ENCODE measurements around the gene SND1. TPM values are rescaled to one million over a fixed set of nuclear protein-coding genes. Genes with fewer than 3 reads are reported as not detected.

SND1 gene
- total and polyA plus RNA-seq, 2 donors (not counting 1 experiment from before 2014, with no cell fraction given): 44.4 to 165 TPM

- Histone ChIP-seq H3K27me3 (replicated peaks in 1 of 4; ENCODE audit: control extremely low read depth in 1 of 4, control insufficient read depth in 3 of 4, insufficient read depth in 4 of 4, low read length in 3 of 4) (no peaks in the 10 kb centered on the region), H3K4me1 (ENCODE audit: control insufficient read depth in 2 of 2, insufficient read depth in 2 of 2, low read length in 2 of 2) (peaks cover 0 to 7% of the 10 kb centered on the region in 2 donors), H3K79me2 (ENCODE audit: control insufficient read depth, insufficient read depth, low read length) (peaks cover 13% of the 10 kb centered on the region), H4K20me1 (ENCODE audit: control insufficient read depth, insufficient read depth, low read length, poor library complexity, severe bottlenecking) (peaks cover 5% of the 10 kb centered on the region), H3K4me3 (ENCODE audit: control extremely low read depth in 1 of 5, extremely low read depth in 1 of 5, insufficient read depth in 1 of 5, low read depth in 2 of 5, low read length in 4 of 5) (no peak overlapping the region), H2AFZ (ENCODE audit: insufficient read depth, low read depth, low read length, poor library complexity, severe bottlenecking) (no peak overlapping the region), H3K9ac (ENCODE audit: low read length) (no peak overlapping the region), H3K36me3 (replicated peaks in 1 of 2; ENCODE audit: control extremely low read depth in 1 of 2, control insufficient read depth in 1 of 2, extremely low read depth in 1 of 2, insufficient read depth in 2 of 2, low read length in 1 of 2) (peaks cover 0 to 10% of the 10 kb centered on the region in 2 experiments), H3K9me3 (ENCODE audit: control extremely low read depth in 1 of 3, control insufficient read depth in 2 of 3, insufficient read depth in 1 of 3, low read length in 2 of 3) (no peaks in the 10 kb centered on the region), H3K4me2 (replicated peaks; ENCODE audit: low read depth, low read length, poor library complexity, severe bottlenecking) (no peak overlapping the region), H3K27ac (ENCODE audit: low read length in 2 of 2) (no peak overlapping the region)
- ATAC-seq (ENCODE audit: low read depth) (no peak), DNase-seq (no peak)
- intact Hi-C loops (cut with micrococcal nuclease): no loop called here
- CTCF ChIA-PET: no interaction called here
- POLR2A ChIA-PET: no interaction called here
- Mint-ChIP-seq H3K27ac (no peak overlapping the region), H3K4me1 (peaks cover 16% of the 10 kb centered on the region), H3K27me3 (no peaks in the 10 kb centered on the region), H3K9me3 (ENCODE audit: insufficient read depth) (no peaks in the 10 kb centered on the region), H3K4me3 (no peak overlapping the region)
- 99% methylated on average over 7 of the region's 9 CpGs for WGBS (ENCODE audit: insufficient coverage)
- no peak for TF ChIP-seq EZH2 (IDR thresholded peaks at IDR 0.05; ENCODE audit: borderline replicate concordance, insufficient read depth, low read depth, low read length, poor library complexity, severe bottlenecking)
- no peak for TF ChIP-seq CTCF (IDR thresholded peaks at IDR 0.05)
Measured at GRCh38 chr7:128052404-128052803, 400.4 kb downstream of the SND1 start.

GRCh38 chr7:128053023-128053422 is 401.0 kb downstream of the SND1 start:
- H3K9ac ChIP-seq (ENCODE audit: low read length): no peak overlapping the region
- no peak for ATAC-seq (ENCODE audit: low read depth)
- intact Hi-C loops (cut with micrococcal nuclease): no loop called here
- H3K9me3 Mint-ChIP-seq (ENCODE audit: insufficient read depth): no peaks in the 10 kb centered on the region
- H3K79me2 ChIP-seq (ENCODE audit: control insufficient read depth, insufficient read depth, low read length): peaks cover 13% of the 10 kb centered on the region
- no peak overlapping the region for H3K4me3 Mint-ChIP-seq
- H3K27ac ChIP-seq (ENCODE audit: low read length in 2 of 2): no peak overlapping the region
- ChIA-PET CTCF (no interaction called here), POLR2A (no interaction called here)
- no peak overlapping the region for H3K4me3 ChIP-seq (ENCODE audit: control extremely low read depth in 1 of 5, extremely low read depth in 1 of 5, insufficient read depth in 1 of 5, low read depth in 2 of 5, low read length in 4 of 5)
- H4K20me1 ChIP-seq (ENCODE audit: control insufficient read depth, insufficient read depth, low read length, poor library complexity, severe bottlenecking): peaks cover 5% of the 10 kb centered on the region
- H2AFZ ChIP-seq (ENCODE audit: insufficient read depth, low read depth, low read length, poor library complexity, severe bottlenecking): no peak overlapping the region
- TF ChIP-seq CTCF (IDR thresholded peaks at IDR 0.05): no peak
- no peak for TF ChIP-seq EZH2 (IDR thresholded peaks at IDR 0.05; ENCODE audit: borderline replicate concordance, insufficient read depth, low read depth, low read length, poor library complexity, severe bottlenecking)
- H3K27me3 Mint-ChIP-seq: no peaks in the 10 kb centered on the region
- H3K27ac Mint-ChIP-seq: no peak overlapping the region
- peaks cover 0 to 7% of the 10 kb centered on the region in 2 donors for H3K4me1 ChIP-seq (ENCODE audit: control insufficient read depth in 2 of 2, insufficient read depth in 2 of 2, low read length in 2 of 2)
- no peak for DNase-seq
- H3K36me3 ChIP-seq (replicated peaks in 1 of 2; ENCODE audit: control extremely low read depth in 1 of 2, control insufficient read depth in 1 of 2, extremely low read depth in 1 of 2, insufficient read depth in 2 of 2, low read length in 1 of 2): peaks cover 0 to 10% of the 10 kb centered on the region in 2 experiments
- H3K9me3 ChIP-seq (ENCODE audit: control extremely low read depth in 1 of 3, control insufficient read depth in 2 of 3, insufficient read depth in 1 of 3, low read length in 2 of 3): no peaks in the 10 kb centered on the region
- peaks cover 19% of the 10 kb centered on the region for H3K4me1 Mint-ChIP-seq
- H3K27me3 ChIP-seq (replicated peaks in 1 of 4; ENCODE audit: control extremely low read depth in 1 of 4, control insufficient read depth in 3 of 4, insufficient read depth in 4 of 4, low read length in 3 of 4): no peaks in the 10 kb centered on the region
- H3K4me2 ChIP-seq (replicated peaks; ENCODE audit: low read depth, low read length, poor library complexity, severe bottlenecking): no peak overlapping the region

Data from B cell (primary cell).